GM19463 (cell line): ENCODE results near the gene OR6C68.
"Not testable (repeated sequence)": the region's sequence is repeated elsewhere in the genome, so short reads cannot be mapped to it uniquely, and the experiment has no call there.

ENCODE experiments used
- ATAC-seq: cut with Tn5 transposase; IDR thresholded peaks from one replicate; pipeline ENCODE4 v1.9.1; 2021; ENCODE audit warnings: mild to moderate bottlenecking, moderate library complexity; ENCODE audit not compliant: unreplicated experiment

The OR6C68 gene

DNA sequence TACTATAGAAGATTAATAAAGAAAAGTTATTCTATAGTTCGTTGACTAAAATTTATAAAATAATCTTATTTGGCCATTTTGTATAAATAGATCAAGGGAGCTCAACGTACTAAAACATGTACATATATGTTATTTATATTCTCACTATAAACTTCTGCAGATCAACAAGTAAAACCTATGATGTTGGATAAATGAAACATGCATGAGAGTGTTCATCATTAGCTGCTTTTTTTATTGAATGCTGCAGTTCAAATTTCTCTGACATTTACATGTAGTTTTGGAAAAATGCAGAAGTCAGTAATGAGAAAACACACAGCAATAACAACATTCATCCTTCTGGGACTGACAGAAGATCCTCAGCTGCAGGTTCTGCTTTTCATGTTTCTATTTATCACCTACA is at the start of gene OR6C68:
OR6C68 (plus strand) TSS at position 301 of the 400 bp plus-strand sequence; CDS start at position 301, 0 bp downstream.
- ATAC-seq = no peak

DNA sequence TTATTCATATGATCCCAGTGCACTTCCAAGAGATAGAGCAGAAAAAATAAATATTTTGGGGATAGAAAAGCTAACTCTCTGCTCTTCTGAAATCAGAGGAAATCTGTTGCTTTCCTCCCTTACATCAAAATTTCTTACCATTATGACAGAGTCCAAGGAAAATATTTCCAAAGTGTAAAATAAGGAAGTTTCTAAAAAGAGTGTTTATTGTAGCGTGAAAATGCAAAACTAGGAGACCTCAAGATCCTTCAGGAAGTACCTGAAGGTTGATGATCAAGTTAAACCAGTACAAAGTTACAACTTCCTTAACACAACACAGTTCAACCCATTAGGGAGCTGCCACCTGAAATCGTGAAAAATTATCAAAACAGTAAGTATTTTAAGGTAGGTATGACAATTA is 48.4 kb upstream of the OR6C68 start, which contains the start of gene OR6C2:
OR6C2 (plus strand) TSS at position 301 of the 400 bp plus-strand sequence. CDS start 8,138 bp downstream, outside the sequence.
- no peak for ATAC-seq

DNA sequence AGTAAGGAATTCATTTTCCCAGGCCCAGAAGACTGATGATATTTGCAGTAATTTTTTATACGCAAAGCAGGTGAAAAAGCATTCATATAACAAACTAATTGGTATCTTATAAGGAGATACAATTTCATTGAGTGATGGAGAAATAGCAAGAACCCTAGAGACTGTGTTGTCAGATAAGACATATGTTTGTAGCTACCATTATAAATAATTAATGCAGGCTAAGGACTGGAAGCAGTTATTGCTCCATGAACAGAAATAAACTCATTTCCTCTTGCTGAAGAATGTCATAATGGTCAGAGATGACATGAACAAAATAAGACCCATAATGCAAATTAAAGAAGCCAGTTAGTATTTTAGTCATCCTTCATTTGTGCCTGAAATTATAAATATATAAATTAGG is 46.8 kb upstream of the OR6C68 start:
- no peak for ATAC-seq

DNA sequence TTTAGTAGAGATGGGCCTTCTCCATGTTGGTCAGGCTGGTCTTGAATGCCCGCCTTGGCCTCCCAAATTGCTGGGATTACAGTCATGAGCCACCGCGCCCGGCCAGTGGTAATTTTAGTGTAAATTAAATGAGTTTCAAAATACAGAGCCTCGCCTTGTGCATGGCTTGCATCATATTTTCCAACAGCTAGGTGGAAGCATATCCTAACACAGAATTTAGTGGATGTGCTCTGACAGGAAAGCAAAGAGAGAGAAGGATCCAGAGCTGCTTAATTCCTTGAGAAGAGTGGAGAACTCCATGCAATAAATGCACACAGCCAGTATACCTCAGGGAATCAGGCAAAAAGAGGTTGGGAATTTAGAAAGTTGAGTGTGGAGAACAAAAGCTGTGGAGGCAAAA is 45.9 kb upstream of the OR6C68 start:
- ATAC-seq = no peak

DNA sequence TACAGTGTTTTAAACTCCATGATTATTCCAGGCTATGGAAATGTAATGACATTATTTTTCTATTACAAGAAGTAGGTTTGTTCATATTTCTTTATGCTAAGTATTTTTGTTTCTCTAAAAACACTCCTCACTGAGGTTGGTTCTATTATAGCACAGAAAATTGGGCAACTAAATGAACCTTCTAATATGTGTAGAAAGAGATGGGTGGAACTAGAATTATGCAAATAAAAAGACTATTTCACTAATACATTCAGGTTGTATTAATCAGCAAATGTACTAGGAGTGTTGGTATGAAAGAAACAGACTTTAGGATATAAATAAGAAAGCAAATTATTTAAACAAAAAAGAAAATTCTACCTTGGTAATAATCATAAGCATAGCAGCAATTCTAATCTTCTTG is 43.4 kb upstream of the OR6C68 start:
- ATAC-seq = no peak

DNA sequence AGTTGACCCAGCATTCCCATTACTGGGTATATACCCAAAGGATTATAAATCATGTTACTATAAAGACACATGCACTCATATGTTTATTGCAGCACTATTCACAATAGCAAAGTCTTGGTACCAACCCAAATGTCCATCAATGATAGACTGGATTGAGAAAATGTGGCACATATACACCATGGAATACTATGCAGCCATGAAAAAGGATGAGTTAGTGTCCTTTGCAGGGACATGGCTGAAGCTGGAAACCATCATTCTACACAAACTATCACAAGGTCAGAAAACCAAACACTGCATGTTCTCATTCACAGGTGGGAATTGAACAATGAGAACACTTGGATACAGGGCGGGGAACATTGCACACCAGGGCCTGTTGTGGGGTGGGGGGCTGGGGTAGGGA is 27.3 kb upstream of the OR6C68 start:
- not testable (repeated sequence) for ATAC-seq

DNA sequence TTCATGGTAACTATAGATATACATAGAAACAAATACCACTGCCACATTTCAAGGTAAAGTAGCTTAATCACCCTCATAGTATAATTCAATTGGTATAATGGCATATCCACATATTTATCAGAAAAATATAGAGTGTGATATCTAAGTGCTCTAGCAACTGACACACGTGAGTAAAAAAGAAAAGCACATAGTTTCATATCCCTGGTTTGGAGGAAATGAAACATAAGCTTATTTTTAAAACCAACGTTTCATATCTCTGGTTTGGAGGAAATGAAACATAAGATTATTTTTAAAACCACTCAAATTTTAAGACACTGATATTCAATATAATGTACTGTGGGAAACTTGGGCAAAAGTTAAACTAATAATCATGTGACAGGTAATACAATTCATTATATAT is 24.3 kb upstream of the OR6C68 start:
- ATAC-seq = no peak

DNA sequence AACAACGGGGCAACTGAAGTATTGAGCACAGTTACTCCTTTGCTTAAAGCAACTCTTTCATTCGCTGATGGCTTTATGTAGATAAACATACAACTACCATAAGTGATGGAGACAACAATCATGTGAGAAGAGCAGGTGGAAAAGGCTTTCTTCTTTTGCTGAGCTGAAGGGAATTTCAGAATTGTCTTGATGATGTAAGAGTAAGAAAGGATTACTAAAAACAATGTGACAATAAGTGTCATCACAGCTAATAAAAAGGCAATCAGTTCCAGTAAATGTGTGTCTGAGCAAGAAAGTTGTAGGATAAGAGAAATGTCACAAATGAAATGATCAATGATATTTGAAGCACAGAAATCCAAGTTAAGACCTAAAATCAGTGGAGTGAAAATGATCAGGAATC is 22.9 kb upstream of the OR6C68 start:
- no peak for ATAC-seq

DNA sequence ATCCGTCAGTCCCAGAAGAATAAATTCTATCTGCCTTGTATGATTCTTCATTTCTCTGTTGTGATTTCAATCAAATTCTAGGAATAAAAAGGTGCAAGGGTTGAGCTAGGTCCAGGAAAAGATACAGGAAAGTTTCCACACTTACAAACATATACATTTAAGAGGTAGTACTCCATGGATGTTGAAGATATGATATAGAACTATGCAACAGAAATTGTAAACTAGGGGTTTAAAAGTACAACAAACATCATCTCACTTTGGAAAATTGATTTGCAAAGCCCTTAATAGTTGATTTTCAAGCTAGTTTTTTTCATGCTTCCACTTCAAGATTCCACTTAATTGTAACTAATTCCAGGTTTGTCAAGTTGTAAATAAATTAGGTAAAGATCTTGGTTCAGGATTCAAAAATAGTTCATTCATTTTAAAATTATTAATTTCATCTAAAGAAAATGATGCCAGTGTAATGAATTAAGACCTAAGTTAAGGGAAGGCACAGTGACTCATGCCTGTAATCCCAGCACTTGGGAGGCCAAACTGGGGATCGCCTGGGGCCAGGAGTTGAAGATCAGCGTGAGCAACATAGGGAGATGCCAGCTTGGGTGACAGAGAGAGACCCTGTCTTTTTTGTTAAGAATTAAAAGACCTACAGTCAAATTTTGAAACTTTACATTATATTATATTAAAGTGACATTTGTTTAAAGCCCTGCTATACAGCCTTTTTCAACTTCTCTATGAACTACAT is 21.9 kb upstream of the OR6C68 start, which contains the start of gene OR6C70:
OR6C70 (minus strand) TSS at position 51 of the 742 bp plus-strand sequence; CDS start at position 51, 0 bp downstream.
- ATAC-seq = no peak

DNA sequence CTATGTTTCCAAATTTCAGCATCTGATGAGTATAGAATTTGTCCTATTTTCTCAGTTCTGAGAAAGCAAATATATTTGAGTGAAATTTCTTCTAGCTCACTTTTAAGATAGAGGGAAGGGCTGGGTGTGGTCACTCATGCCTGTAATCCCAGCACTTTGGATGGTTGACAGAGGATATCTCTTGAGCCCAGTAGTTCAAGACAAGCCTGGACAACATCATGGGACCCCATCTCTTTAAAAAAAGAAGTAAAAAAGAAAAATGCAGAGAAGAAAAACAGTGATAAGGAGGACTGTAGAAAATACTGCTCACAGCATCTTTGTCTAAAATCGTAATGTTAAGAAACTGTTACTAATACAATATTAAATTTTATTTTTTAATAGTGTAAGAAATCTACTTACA is 19.9 kb upstream of the OR6C68 start:
- ATAC-seq = no peak

DNA sequence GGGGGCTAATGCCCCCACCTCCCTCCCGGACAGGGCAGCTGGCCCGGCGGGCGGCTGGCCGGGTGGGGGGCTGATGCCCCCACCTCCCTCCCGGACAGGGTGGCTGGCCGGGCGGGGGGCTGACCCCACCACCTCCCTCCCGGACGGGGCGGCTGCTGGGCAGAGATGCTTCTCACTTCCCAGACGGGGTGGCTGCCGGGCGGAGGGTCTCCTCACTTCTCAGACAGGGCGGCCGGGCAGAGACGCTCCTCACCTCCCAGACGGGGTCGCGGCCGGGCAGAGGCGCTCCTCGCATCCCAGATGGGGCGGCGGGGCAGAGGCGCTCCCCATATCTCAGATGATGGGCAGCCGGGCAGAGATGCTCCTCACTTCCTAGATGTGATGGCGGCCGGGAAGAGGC is 13.0 kb upstream of the OR6C68 start:
- not testable (repeated sequence) for ATAC-seq

DNA sequence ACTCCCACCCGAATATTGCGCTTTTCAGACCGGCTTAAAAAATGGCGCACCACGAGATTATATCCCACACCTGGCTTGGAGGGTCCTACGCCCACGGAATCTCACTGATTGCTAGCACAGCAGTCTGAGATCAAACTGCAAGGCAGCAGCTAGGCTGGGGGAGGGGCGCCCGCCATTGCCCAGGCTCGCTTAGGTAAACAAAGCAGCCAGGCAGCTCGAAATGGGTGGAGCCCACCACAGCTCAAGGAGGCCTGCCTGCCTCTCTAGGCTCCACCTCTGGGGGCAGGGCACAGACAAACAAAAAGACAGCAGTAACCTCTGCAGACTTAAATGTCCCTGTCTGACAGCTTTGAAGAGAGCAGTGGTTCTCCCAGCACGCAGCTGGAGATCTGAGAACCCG is 7.9 kb upstream of the OR6C68 start:
- ATAC-seq = not testable (repeated sequence)

DNA sequence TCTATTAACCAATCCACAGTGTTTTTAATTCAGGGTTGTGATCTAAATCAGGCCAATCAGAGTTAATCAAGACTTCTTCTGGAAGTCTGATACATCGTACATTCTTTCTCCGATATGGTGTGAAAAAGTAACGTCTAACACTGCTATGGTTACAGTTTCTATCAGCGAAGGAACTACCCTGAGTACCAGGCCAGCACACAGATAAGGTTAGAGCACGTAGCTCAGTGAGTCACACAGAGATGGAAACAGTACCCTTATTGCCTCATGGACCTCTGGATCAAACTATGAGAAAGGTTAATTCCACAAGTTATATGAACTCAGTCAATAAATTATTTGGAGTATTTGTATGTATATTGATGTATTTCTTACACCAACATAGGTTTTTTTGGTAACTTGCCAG is 3.3 kb downstream of the OR6C68 start:
- ATAC-seq = no peak

DNA sequence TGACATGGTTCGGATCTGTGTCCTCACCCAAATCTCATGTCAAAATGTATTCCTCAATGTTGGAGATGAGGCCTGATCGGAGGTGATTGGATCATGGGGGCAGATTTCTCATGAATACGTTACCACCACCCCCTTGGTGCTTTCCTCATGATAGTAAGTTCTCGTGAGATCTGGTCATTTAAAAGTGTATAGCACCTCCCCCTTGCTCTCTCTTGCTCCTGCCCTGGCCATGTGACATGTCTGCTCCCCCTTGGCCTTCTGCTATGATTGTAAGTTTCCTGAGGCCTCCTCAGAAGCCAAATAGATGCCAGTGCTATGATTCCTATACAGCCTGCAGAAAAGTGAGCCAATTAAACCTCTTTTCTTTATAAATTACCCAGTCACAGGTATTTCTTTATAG is 7.1 kb downstream of the OR6C68 start:
- ATAC-seq = no peak

DNA sequence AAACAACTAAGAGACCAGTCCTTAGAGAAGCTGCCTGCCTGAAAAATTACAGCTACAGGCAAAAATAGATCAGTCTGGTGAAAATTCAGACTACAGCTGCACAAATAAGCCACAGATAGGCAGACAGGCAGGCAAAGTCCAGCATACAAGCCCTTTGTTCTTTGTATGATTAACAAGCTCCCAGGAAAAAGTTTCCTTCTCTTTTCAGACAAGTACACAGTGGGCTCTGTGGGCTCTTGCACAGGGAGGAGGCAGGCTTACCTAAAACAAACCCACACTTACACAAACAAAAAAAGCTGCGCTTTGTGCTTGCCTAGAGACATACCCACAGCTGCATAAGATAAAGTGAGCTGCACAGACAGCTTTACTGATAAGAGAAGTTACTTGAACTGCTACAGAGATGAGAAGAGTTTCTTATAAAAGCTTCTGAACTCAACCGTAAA is 7.7 kb downstream of the OR6C68 start:
- no peak for ATAC-seq

DNA sequence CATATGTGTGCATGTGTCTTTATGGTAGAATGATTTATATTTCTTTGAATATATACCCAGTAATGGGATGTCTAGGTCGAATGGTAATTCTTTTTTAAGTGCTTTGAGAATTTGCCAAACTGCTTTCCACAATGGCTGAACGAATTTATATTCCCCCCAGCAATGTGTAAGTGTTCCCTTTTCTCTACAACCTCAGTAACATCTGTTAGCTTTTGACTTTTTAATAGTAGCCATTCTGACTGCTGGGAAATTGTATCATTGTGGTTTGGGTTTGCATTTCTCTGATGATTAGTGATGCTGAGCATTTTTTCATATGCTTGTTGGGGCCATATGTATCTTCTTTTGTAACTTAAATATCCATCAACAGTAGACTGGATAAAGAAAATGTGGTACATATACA is 9.4 kb downstream of the OR6C68 start:
- ATAC-seq = no peak

DNA sequence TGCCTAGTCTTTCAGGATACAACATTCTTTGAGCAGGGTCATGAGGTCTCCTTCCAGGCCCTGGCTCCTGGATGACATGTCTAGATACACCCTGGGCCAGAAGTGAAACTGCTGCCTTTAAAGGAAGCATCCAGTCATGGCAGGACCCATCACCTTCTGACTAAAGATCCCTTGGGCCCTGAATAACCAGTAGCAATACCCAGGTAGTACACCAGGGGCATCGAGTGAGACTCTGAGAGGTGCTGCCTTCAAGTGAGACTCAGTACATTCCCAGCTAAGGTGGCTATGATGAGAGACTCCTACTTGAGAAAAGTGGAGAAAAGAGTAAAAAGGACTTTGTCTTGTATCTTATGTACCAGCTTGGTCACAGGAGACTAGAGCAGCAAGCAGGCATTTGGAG is 23.5 kb downstream of the OR6C68 start:
- no peak for ATAC-seq

DNA sequence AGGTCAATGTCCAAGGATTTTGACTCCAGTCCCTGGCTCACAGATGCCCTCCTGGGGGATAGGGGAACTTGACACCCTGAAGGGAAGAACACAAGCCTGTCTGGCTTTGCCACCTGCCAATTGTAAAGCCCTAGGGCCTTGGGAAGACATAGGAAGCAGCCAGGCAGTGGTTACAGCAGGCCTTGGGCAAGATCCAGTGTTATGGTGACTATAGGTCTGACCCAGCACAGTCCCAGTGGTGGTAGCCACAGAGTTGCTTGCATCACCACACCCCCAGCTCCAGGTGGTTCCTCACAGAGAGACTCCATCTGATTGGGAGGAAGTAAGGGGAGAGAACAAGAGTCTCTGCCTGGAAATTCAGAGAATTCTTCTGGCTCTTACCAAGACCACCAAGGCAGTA is 24.2 kb downstream of the OR6C68 start:
- ATAC-seq = no peak
